PC-9 (cell line): ENCODE results near the gene PRSS1. TPM values are rescaled to one million over a fixed set of nuclear protein-coding genes. Genes with fewer than 3 reads are reported as not detected.
A peak's percentile ranks its signal among the peaks of the same experiment; 100 is the strongest.

ENCODE experiments used
- BruUV-seq: library from RNA; stranded (reverse); fragments of 400-500 nt; replicated peaks from 2 replicates; lab custom pipeline; 2021; lab: Mats Ljungman, UMichigan
- CTCF ChIA-PET: fragments of 300-600 bp; sonication (Branson Sonifier 250); formaldehyde crosslinking; loops from one replicate; lab custom pipeline; 2022; ENCODE audit warnings: antibody characterized with exemption; lab: Charles Lee
- POLR2A ChIA-PET: fragments of 300-600 bp; sonication (Branson Sonifier 250); formaldehyde crosslinking; loops from one replicate; lab custom pipeline; 2022; ENCODE audit warnings: antibody characterized with exemption; ENCODE audit not compliant: unreplicated experiment; lab: Charles Lee
- DNase-seq, 2 experiments: peaks; one replicate each; pipeline versions ENCODE4 v3.0.0 to v3.0.0-alpha.2; 2015 to 2022; ENCODE audit warnings: mixed read lengths in 1 of 2
- H2AFZ ChIP-seq: fragments of 200-600 bp; sonication (generic); 2 replicates; pipeline ENCODE4 v1.8.1; 2017; ENCODE audit warnings: antibody characterized with exemption
- H3F3A ChIP-seq: fragments of 200-600 bp; sonication (generic); 2 replicates; pipeline ENCODE4 v1.8.1; 2017; ENCODE audit warnings: antibody characterized with exemption, mild to moderate bottlenecking, low read depth; ENCODE audit not compliant: insufficient read depth
- H3K27ac ChIP-seq: fragments of 200-600 bp; sonication (generic); 2 replicates; pipeline ENCODE4 v1.6.1; 2016; ENCODE audit warnings: mixed run types
- H3K27me3 ChIP-seq: fragments of 200-600 bp; sonication (generic); 2 replicates; pipeline ENCODE4 v1.6.1; 2016; ENCODE audit warnings: low read depth, mixed run types; ENCODE audit not compliant: insufficient read depth
- H3K36me3 ChIP-seq: fragments of 200-600 bp; sonication (generic); 2 replicates; pipeline ENCODE4 v1.6.1; 2016; ENCODE audit warnings: low read depth, mixed run types
- H3K4me1 ChIP-seq: fragments of 200-600 bp; sonication (generic); replicated peaks from 2 replicates; pipeline ENCODE4 v1.6.1; 2016; ENCODE audit warnings: mixed run types; ENCODE audit not compliant: insufficient read depth
- H3K4me2 ChIP-seq: fragments of 200-600 bp; sonication (generic); 2 replicates; pipeline ENCODE4 v1.6.1; 2017; ENCODE audit warnings: mixed run types
- H3K4me3 ChIP-seq: fragments of 200-600 bp; sonication (generic); 2 replicates; pipeline ENCODE4 v1.6.1; 2016; ENCODE audit warnings: mixed run types
- H3K79me2 ChIP-seq: fragments of 200-600 bp; sonication (generic); 2 replicates; pipeline ENCODE4 v1.6.1; 2017; ENCODE audit warnings: low read depth, mixed run types
- H3K9me2 ChIP-seq: fragments of 200-600 bp; sonication (generic); 2 replicates; pipeline ENCODE4 v1.8.1; 2017; ENCODE audit warnings: mild to moderate bottlenecking; ENCODE audit not compliant: insufficient read depth
- H3K9me3 ChIP-seq: fragments of 200-600 bp; sonication (generic); 2 replicates; pipeline ENCODE4 v1.8.1; 2016; ENCODE audit warnings: low read depth; ENCODE audit not compliant: insufficient read depth
- H4K20me1 ChIP-seq: fragments of 200-600 bp; sonication (generic); 2 replicates; pipeline ENCODE4 v1.8.1; 2017; ENCODE audit not compliant: insufficient read depth
- CTCF ChIP-seq: fragments of 200-600 bp; sonication (generic); conservative IDR thresholded peaks from 2 replicates; pipeline ENCODE4 v1.6.1; 2017; ENCODE audit warnings: mixed run types, antibody characterized with exemption, mild to moderate bottlenecking, moderate library complexity
- EZH2 ChIP-seq: fragments of 200-600 bp; sonication (generic); IDR thresholded peaks from 2 replicates; pipeline ENCODE4 v1.8.0; 2017; ENCODE audit warnings: antibody characterized with exemption, low read depth
- intact Hi-C: fragments of 100-400 bp; cut with micrococcal nuclease; formaldehyde crosslinking; loops from one replicate; pipeline ENCODE4 v1.10.0; 2022; ENCODE audit not compliant: unreplicated experiment
- total RNA-seq: library from RNA; stranded (reverse); gene quantifications from 2 replicates; pipeline ENCODE4 v1.2.3, GENCODE V29; 2021

PRSS1 gene
- total RNA-seq, 1 experiment from 2014 or later = 0.94 TPM

- peak; percentile 84 to 93 for DNase-seq
- Histone ChIP-seq H3K4me3 (peak overlapping the region; percentile 93), H3K9me3 (no peaks in the 10 kb centered on the region), H3K4me1 (peaks cover 61% of the 10 kb centered on the region), H3K79me2 (peaks cover 47% of the 10 kb centered on the region), H3K27ac (peak overlapping the region; percentile 92), H3F3A (peaks cover 18% of the 10 kb centered on the region; the same call in 1 of the 2 replicates), H3K9me2 (no peaks in the 10 kb centered on the region), H2AFZ (no peak overlapping the region), H3K4me2 (peak overlapping the region; percentile 99), H3K36me3 (peaks cover 12% of the 10 kb centered on the region; the same call in 1 of the 2 replicates), H4K20me1 (no peaks in the 10 kb centered on the region), H3K27me3 (no peaks in the 10 kb centered on the region)
- intact Hi-C loops = loop anchor here (1.0 to 5.0 kb wide), 4 partner anchors 13 to 818 kb away; no protein-coding TSS in a partner anchor
- no peak for TF ChIP-seq CTCF
- POLR2A ChIA-PET = interaction anchor here (0.6 to 1.3 kb wide), 4 partner anchors 15 to 355 kb away, joined by 3 to 11 read pairs (median 4); partner anchors contain the start of gene EPHB6
- no TSS peak for BruUV-seq
- CTCF ChIA-PET = interaction anchor here (1.7 to 1.8 kb wide), 2 partner anchors 12 kb away, joined by 5 to 6 read pairs; no protein-coding TSS in a partner anchor
These were observed 46.1 kb downstream of the PRSS1 start for GRCh38 chr7:142795339-142795863.

GRCh38 chr7:142796001-142796500 is 46.8 kb downstream of the PRSS1 start:
- Histone ChIP-seq H3K9me2 (no peaks in the 10 kb centered on the region), H3K4me1 (peaks cover 55% of the 10 kb centered on the region), H3K27me3 (no peaks in the 10 kb centered on the region), H3K36me3 (peaks cover 14% of the 10 kb centered on the region; the same call in 1 of the 2 replicates), H3K79me2 (peaks cover 53% of the 10 kb centered on the region), H3K27ac (peak overlapping the region; percentile 92), H4K20me1 (no peaks in the 10 kb centered on the region), H3K9me3 (no peaks in the 10 kb centered on the region), H3K4me2 (peak overlapping the region; percentile 99), H3F3A (peaks cover 18% of the 10 kb centered on the region; the same call in 1 of the 2 replicates), H2AFZ (no peak overlapping the region), H3K4me3 (peak overlapping the region; percentile 93)
- ChIA-PET CTCF (interaction anchor here (1.7 to 1.8 kb wide), 2 partner anchors 12 to 13 kb away, joined by 5 to 6 read pairs; no protein-coding TSS in a partner anchor), POLR2A (interaction anchor here (0.6 to 1.5 kb wide), 5 partner anchors 12 to 299 kb away, joined by 4 to 11 read pairs (median 8); partner anchors contain the start of gene EPHB6)
- DNase-seq = peak in 1 of 2 experiments; percentile 43
- intact Hi-C loops = loop anchor here (5.0 kb wide), 3 partner anchors 421 to 819 kb away; no protein-coding TSS in a partner anchor
- TF ChIP-seq EZH2 (no peak), CTCF (no peak)
- TSS peak; percentile 78 for BruUV-seq

GRCh38 chr7:142796501-142797390 is 47.5 kb downstream of the PRSS1 start:
- DNase-seq = peak; percentile 35 to 36
- Histone ChIP-seq H4K20me1 (no peaks in the 10 kb centered on the region), H3K79me2 (peaks cover 53% of the 10 kb centered on the region), H3K4me3 (peak overlapping the region; percentile 93), H3F3A (peaks cover 18% of the 10 kb centered on the region; the same call in 1 of the 2 replicates), H3K4me2 (peak overlapping the region; percentile 99), H3K27ac (peak overlapping the region; percentile 92), H2AFZ (peak overlapping the region; percentile 35), H3K27me3 (no peaks in the 10 kb centered on the region), H3K36me3 (peaks cover 17% of the 10 kb centered on the region; the same call in 1 of the 2 replicates), H3K9me2 (no peaks in the 10 kb centered on the region), H3K9me3 (no peaks in the 10 kb centered on the region), H3K4me1 (peaks cover 55% of the 10 kb centered on the region)
- intact Hi-C loops = loop anchor here (5.0 kb wide), 3 partner anchors 421 to 819 kb away; no protein-coding TSS in a partner anchor
- ChIA-PET POLR2A (interaction anchor here (0.5 to 1.5 kb wide), 7 partner anchors 12 to 300 kb away, joined by 3 to 11 read pairs (median 7); no protein-coding TSS in a partner anchor), CTCF (interaction anchor here (0.5 to 1.8 kb wide), 5 partner anchors 11 to 58 kb away, joined by 3 to 6 read pairs (median 3); partner anchors contain the start of gene EPHB6)
- no TSS peak for BruUV-seq
- TF ChIP-seq EZH2 (no peak), CTCF (no peak)
